Esophagus squamous epithelium (tissue), 5 donors: ENCODE measurements around the gene STUB1. TPM values are rescaled to one million over a fixed set of nuclear protein-coding genes. Genes with fewer than 3 reads are reported as not detected.

Experiments used
- DNase-seq: peaks from one replicate; lab custom pipeline; 2025; lab: John Stamatoyannopoulos, UW
- H3K27ac ChIP-seq, 4 donors: fragments of 200-600 bp; sonication (generic); one replicate each; pipeline ENCODE4 v1.5.1; 2016 to 2019; ENCODE audit warnings: mild to moderate bottlenecking in 1 of 4
- H3K27me3 ChIP-seq, 4 donors: fragments of 200-600 bp; sonication (generic); 1 replicate in 3 of 4; 2 replicates in 1 of 4; pipeline versions ENCODE4 v1.5.1 to v1.6.0; 2017 to 2021; ENCODE audit warnings: antibody characterized with exemption in 1 of 4
- H3K36me3 ChIP-seq, 3 donors: fragments of 200-600 bp; sonication (generic); one replicate each; pipeline ENCODE4 v1.5.1; 2016 to 2019
- H3K4me1 ChIP-seq, 3 donors: fragments of 200-600 bp; sonication (generic); one replicate each; pipeline ENCODE4 v1.5.1; 2017 to 2019
- H3K4me3 ChIP-seq, 4 donors: fragments of 200-600 bp; sonication (generic); 1 replicate in 3 of 4; 2 replicates in 1 of 4; pipeline ENCODE4 v1.5.1; 2016 to 2019; ENCODE audit warnings: mild to moderate bottlenecking in 2 of 4, moderate library complexity in 1 of 4
- H3K9me3 ChIP-seq, 3 donors: fragments of 200-600 bp; sonication (generic); one replicate each; pipeline ENCODE4 v1.5.1; 2016 to 2019
- POLR2A ChIP-seq, 4 donors: fragments of 450-650 bp; IDR thresholded peaks; one replicate each; pipeline ENCODE4 v1.6.1; 2017; ENCODE audit warnings: antibody characterized with exemption in 4 of 4, mild to moderate bottlenecking in 4 of 4, moderate library complexity in 3 of 4
- WGBS, 2 donors: methylation state at CpG; one replicate each; pipeline ENCODE4 v1.1.5; 2018; 5-methylcytosine and 5-hydroxymethylcytosine counted together
- intact Hi-C: fragments of 100-400 bp; cut with DNase I; formaldehyde crosslinking; loops from one replicate; pipeline ENCODE4 v1.15.0; 2022
- total RNA-seq, 4 donors: library from RNA; depleted of rRNA; stranded (reverse); fragments of >200 nt; gene quantifications; one replicate each; pipeline ENCODE4 v1.1.0, GENCODE V29; 2016
- TF ChIP-seq, protein P1 (sequence below), 6 experiments: fragments of 450-650 bp in 4 of 6; fragments of 200-600 bp in 2 of 6; sonication (generic) in 2 of 6; IDR thresholded peaks; one replicate each; pipeline ENCODE4 v1.5.1; 2016 to 2019; ENCODE audit warnings: antibody characterized with exemption in 6 of 6, mild to moderate bottlenecking in 4 of 6, moderate library complexity in 4 of 6
- donor health status: DM: yes; HTN: yes; CAD: no.

Gene STUB1
- total RNA-seq, 4 donors from 2014 or later: 102 to 148 (median 120) TPM

- Histone ChIP-seq H3K27me3 (peaks cover 0 to 45% (median 1%) of the 10 kb centered on the region in 4 donors), H3K4me1 (peaks cover 23 to 35% (median 28%) of the 10 kb centered on the region in 3 donors), H3K27ac (no peak overlapping the region), H3K9me3 (no peaks in the 10 kb centered on the region), H3K36me3 (peaks cover 19 to 49% (median 26%) of the 10 kb centered on the region in 3 donors), H3K4me3 (no peak overlapping the region)
- TF ChIP-seq, protein P1, sequence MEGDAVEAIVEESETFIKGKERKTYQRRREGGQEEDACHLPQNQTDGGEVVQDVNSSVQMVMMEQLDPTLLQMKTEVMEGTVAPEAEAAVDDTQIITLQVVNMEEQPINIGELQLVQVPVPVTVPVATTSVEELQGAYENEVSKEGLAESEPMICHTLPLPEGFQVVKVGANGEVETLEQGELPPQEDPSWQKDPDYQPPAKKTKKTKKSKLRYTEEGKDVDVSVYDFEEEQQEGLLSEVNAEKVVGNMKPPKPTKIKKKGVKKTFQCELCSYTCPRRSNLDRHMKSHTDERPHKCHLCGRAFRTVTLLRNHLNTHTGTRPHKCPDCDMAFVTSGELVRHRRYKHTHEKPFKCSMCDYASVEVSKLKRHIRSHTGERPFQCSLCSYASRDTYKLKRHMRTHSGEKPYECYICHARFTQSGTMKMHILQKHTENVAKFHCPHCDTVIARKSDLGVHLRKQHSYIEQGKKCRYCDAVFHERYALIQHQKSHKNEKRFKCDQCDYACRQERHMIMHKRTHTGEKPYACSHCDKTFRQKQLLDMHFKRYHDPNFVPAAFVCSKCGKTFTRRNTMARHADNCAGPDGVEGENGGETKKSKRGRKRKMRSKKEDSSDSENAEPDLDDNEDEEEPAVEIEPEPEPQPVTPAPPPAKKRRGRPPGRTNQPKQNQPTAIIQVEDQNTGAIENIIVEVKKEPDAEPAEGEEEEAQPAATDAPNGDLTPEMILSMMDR (IDR thresholded peaks at IDR 0.05): no peak
- no peak for TF ChIP-seq POLR2A (IDR thresholded peaks at IDR 0.05)
- intact Hi-C loops: no loop called here
- 73 to 85% methylated on average over 4 to 5 of the region's 37 CpGs for WGBS, 2 donors
- no peak for DNase-seq
Measured at GRCh38 chr16:729768-730665, 49.8 kb downstream of the STUB1 start.

- no peak overlapping the region for H3K27ac ChIP-seq
- intact Hi-C loops: no loop called here
- WGBS, 2 donors: 62 to 87% methylated on average over 5 to 9 of the region's 22 CpGs
- peaks cover 19 to 58% (median 32%) of the 10 kb centered on the region in 3 donors for H3K36me3 ChIP-seq
- H3K4me1 ChIP-seq: peaks cover 23 to 34% (median 28%) of the 10 kb centered on the region in 3 donors
- no peak overlapping the region for H3K4me3 ChIP-seq
- H3K9me3 ChIP-seq: no peaks in the 10 kb centered on the region
- TF ChIP-seq POLR2A (IDR thresholded peaks at IDR 0.05): no peak
- TF ChIP-seq, protein P1 (IDR thresholded peaks at IDR 0.05): no peak
- DNase-seq: no peak
- peaks cover 0 to 36% (median 1%) of the 10 kb centered on the region in 4 donors for H3K27me3 ChIP-seq
Measured at GRCh38 chr16:730666-731509, 50.7 kb downstream of the STUB1 start.

GRCh38 chr16:732332-732731 is 52.1 kb downstream of the STUB1 start:
- no peaks in the 10 kb centered on the region for H3K9me3 ChIP-seq
- DNase-seq: no peak
- WGBS, 2 donors: 94 to 95% methylated on average over 11 to 12 of the region's 12 CpGs
- H3K4me3 ChIP-seq: no peak overlapping the region
- TF ChIP-seq, protein P1 (IDR thresholded peaks at IDR 0.05): no peak
- no peak for TF ChIP-seq POLR2A (IDR thresholded peaks at IDR 0.05)
- intact Hi-C loops: no loop called here
- peaks cover 0 to 22% (median 0%) of the 10 kb centered on the region in 4 donors for H3K27me3 ChIP-seq
- H3K27ac ChIP-seq: no peak overlapping the region
- H3K4me1 ChIP-seq: peaks cover 16 to 20% (median 17%) of the 10 kb centered on the region in 3 donors
- H3K36me3 ChIP-seq: peaks cover 29 to 72% (median 42%) of the 10 kb centered on the region in 3 donors

Other genes with a start within 250 kb of the STUB1 start
- gene CAPN15, start 152.7 kb upstream of the STUB1 start, total RNA-seq: 10 to 100 TPM; 29.4 to 69.6 (median 52.4) TPM
- gene PRR35, start 120.0 kb upstream of the STUB1 start, total RNA-seq: not detected
- gene NHLRC4, start 113.4 kb upstream of the STUB1 start, total RNA-seq: under 1 TPM in 3 of 4 donors, not detected in 1; 0.09 to 0.95 (median 0.59) TPM
- gene PIGQ, start 110.4 kb upstream of the STUB1 start, total RNA-seq: 10 to 100 TPM; 15.9 to 24.0 (median 20.4) TPM
- 10 to 100 TPM; 14.2 to 31.4 (median 20.3) TPM for gene RAB40C, start 90.3 kb upstream of the STUB1 start, total RNA-seq
- 1 to 10 TPM in 1 of 4 donors, under 1 TPM in 3; under 0.01 to 1.8 (median 0.29) TPM for gene WFIKKN1, start 49.4 kb upstream of the STUB1 start, total RNA-seq
- gene METTL26, start 44.1 kb upstream of the STUB1 start, total RNA-seq: 100 to 1,000 TPM in 1 of 4 donors, 10 to 100 TPM in 3; 69.6 to 105 (median 79.9) TPM
- gene MCRIP2, start 38.6 kb upstream of the STUB1 start, total RNA-seq: 10 to 100 TPM; 17.3 to 35.6 (median 28.1) TPM
- 10 to 100 TPM in 3 of 4 donors, 1 to 10 TPM in 1; 7.2 to 26.5 (median 15.8) TPM for gene WDR90, start 31.0 kb upstream of the STUB1 start, total RNA-seq
- 10 to 100 TPM; 28.4 to 70.2 (median 48.9) TPM for gene RHOT2, start 12.3 kb upstream of the STUB1 start, total RNA-seq
- 1 to 10 TPM in 1 of 4 donors, under 1 TPM in 2, not detected in 1; 0.38 to 1.1 (median 0.57) TPM for gene RHBDL1, start 4.7 kb upstream of the STUB1 start, total RNA-seq
- gene JMJD8, start 3.9 kb downstream of the STUB1 start, total RNA-seq: 10 to 100 TPM; 53.7 to 70.7 (median 62.5) TPM
- gene WDR24, start 10.0 kb downstream of the STUB1 start, total RNA-seq: 10 to 100 TPM in 1 of 4 donors, 1 to 10 TPM in 3; 6.9 to 11.8 (median 7.8) TPM
- gene FBXL16, start 25.4 kb downstream of the STUB1 start, total RNA-seq: 1 to 10 TPM; 2.2 to 8.4 (median 3.7) TPM
- gene METRN, start 34.7 kb downstream of the STUB1 start, total RNA-seq: 10 to 100 TPM in 2 of 4 donors, 1 to 10 TPM in 2; 4.2 to 12.7 (median 8.8) TPM
- gene ANTKMT, start 40.7 kb downstream of the STUB1 start, total RNA-seq: 10 to 100 TPM; 11.6 to 29.1 (median 24.2) TPM
- gene CCDC78, start 46.0 kb downstream of the STUB1 start, total RNA-seq: 1 to 10 TPM in 1 of 4 donors, under 1 TPM in 3; under 0.01 to 1.0 (median 0.47) TPM
- 1 to 10 TPM in 3 of 4 donors, not detected in 1; 1.7 to 5.7 (median 4.8) TPM for gene HAGHL, start 46.7 kb downstream of the STUB1 start, total RNA-seq
- 10 to 100 TPM; 29.7 to 34.5 (median 33.2) TPM for gene CIAO3, start 60.6 kb downstream of the STUB1 start, total RNA-seq
- gene MSLN, start 80.3 kb downstream of the STUB1 start, total RNA-seq: 1 to 10 TPM in 2 of 4 donors, under 1 TPM in 2; 0.79 to 5.4 (median 2.3) TPM
- gene RPUSD1, start 108.0 kb downstream of the STUB1 start, total RNA-seq: 10 to 100 TPM; 20.3 to 33.3 (median 24.9) TPM
- 10 to 100 TPM in 1 of 4 donors, 1 to 10 TPM in 3; 5.0 to 17.8 (median 7.3) TPM for gene CHTF18, start 108.2 kb downstream of the STUB1 start, total RNA-seq
- gene GNG13, start 120.3 kb downstream of the STUB1 start, total RNA-seq: not detected